ENCODE results near the gene RIIAD1.
"Not testable (repeated sequence)": the region's sequence is repeated elsewhere in the genome, so short reads cannot be mapped to it uniquely, and the experiment has no call there.

The RIIAD1 gene

GRCh38 chr1:151711044-151711800, 10.1 kb upstream of the RIIAD1 start:
- DNase-seq, result no peak

GRCh38 chr1:151711951-151712350, 9.4 kb upstream of the RIIAD1 start:
- no peak for DNase-seq

- DNase-seq, result no peak
Observed at GRCh38 chr1:151713044-151713443, 8.3 kb upstream of the RIIAD1 start.

- no peak for DNase-seq
Observed at GRCh38 chr1:151713874-151714273, 7.4 kb upstream of the RIIAD1 start.

- no peak for DNase-seq
Observed at GRCh38 chr1:151714820-151715725, 6.2 kb upstream of the RIIAD1 start.

GRCh38 chr1:151715726-151716404, 5.5 kb upstream of the RIIAD1 start:
- DNase-seq, result no peak

GRCh38 chr1:151716405-151716762, 4.9 kb upstream of the RIIAD1 start:
- DNase-seq, result no peak

GRCh38 chr1:151716771-151717631, 4.3 kb upstream of the RIIAD1 start, which contains the start of gene CELF3:
Gene CELF3 (minus strand): TSS chr1:151716803. CDS start chr1:151716020, 783 bp downstream.
- DNase-seq, result no peak

GRCh38 chr1:151718011-151718431, 3.3 kb upstream of the RIIAD1 start:
- no peak for DNase-seq

GRCh38 chr1:151718666-151719065, 2.7 kb upstream of the RIIAD1 start:
- DNase-seq, result no peak

- DNase-seq, result no peak
Observed at GRCh38 chr1:151720125-151720524, 1.2 kb upstream of the RIIAD1 start.

- DNase-seq, result no peak
Observed at GRCh38 chr1:151720554-151720953, 768 bp upstream of the RIIAD1 start.

GRCh38 chr1:151721788-151722510, 627 bp downstream of the RIIAD1 start:
- DNase-seq, result no peak

GRCh38 chr1:151723726-151724370, 2.5 kb downstream of the RIIAD1 start:
- no peak for DNase-seq

- no peak for DNase-seq
Observed at GRCh38 chr1:151728151-151729054, 7.1 kb downstream of the RIIAD1 start.

- no peak for DNase-seq
Observed at GRCh38 chr1:151729157-151729965, 8.0 kb downstream of the RIIAD1 start.

GRCh38 chr1:151729966-151730291, 8.6 kb downstream of the RIIAD1 start:
- DNase-seq, result no peak

GRCh38 chr1:151733126-151733525, 11.8 kb downstream of the RIIAD1 start:
- DNase-seq, result no peak

- DNase-seq, result not testable (repeated sequence)
Observed at GRCh38 chr1:151733995-151734394, 12.7 kb downstream of the RIIAD1 start.

Data from GOT3 (cell line).